Measurements from ENCODE around the gene C1QTNF2.
A peak's percentile ranks its signal among the peaks of the same experiment; 100 is the strongest.
"Not testable (repeated sequence)": the region's sequence is repeated elsewhere in the genome, so short reads cannot be mapped to it uniquely, and the experiment has no call there.

Gene C1QTNF2

DNA sequence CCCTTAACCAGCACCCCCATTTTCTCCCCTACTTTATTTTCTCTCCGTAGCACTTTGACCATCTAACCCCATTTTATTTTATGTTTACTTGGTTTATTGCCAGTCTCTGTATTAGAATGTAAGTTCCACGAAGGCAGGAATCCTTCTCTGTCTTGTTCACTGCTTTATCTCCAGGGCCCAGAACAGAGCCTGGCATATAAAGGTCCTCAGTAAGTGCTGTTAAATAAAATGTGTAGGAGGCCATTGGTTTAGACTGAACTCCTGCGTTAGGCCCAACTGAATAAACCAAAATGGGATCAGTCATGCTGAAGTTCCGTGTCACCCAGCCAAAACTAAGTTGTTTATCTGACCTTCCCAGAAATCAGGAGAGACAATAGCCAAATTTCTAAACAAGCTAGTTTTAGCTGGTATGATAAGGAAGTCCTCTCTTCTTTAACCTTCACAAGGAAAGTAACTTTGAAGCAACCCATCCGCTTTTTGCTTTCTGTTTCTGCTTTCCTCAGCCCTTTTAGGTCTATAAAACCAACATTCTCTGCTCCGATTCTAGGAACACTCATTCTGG, 29.0 kb downstream of the C1QTNF2 start:
- DNase-seq (ENCODE audit: low read depth), result no peak

DNA sequence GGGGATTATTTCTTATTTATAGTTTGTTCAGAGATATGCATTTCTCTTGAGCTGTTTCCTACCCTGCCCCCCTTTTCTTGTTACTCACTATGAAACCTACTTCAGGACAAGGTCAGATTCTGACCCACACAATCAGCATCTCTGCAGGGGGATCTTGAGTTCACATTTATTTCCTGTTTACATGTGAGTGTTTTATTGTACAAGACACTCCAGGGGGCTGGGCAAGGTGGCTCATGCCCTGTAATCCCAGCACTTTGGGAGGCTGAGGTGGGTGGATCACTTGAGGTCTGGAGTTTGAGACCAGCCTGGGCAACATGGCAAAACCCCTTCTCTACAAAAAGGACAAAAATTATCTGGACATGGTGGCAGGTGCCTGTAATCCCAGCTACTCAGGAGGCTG, 29.9 kb downstream of the C1QTNF2 start:
- DNase-seq (ENCODE audit: low read depth), result peak; percentile 37

DNA sequence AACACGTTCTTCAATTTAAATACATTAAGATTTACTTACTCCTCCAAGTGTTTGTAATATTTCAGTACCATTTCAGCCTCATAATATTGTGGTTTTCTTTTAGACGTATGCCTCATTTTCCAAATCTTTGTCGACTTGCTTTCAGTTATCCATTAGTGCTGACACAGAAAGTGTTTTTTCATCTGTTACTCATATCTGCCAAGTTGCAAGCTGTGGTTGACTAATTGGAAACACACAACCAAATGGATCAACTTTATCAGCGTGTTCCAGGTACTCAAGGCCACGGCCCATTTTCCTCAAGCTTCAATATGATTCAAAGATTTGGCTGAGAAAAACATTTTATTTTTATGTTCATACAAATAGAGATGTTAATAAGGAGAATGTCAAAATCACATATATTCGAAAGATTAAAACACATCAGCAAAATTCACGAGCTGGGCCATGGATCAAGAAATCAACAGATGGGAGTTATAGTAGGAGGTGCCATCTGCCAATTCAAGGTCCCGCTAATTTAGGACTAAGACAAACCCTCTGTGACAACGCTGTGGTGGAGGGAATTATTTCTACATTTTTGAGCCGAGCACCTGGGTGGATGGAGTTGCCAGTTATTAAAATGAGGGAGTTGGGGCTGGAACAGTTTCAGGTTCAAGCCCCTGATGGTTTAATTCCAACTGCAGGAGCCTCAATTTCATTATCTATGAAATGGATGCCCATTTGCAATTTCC, 30.9 kb downstream of the C1QTNF2 start:
- DNase-seq (ENCODE audit: low read depth), result peak; percentile 76

DNA sequence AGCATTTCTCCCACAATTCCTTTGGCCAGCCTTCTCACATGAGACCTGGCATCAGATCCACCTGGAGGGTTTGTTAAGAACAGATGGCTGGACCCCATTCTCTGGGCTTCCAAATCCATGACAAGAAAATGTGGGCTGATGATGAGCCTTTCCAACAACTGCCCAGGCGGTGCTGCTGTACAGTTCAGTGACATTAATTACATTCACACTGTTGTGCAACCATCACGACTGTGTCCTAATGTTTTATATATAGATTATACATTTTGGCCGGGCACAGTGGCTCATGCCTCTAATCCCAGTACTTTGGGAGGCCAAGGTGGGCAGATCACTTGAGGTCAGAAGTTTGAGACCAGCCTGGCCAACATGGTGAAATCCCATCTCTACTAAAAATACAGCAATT, 35.7 kb downstream of the C1QTNF2 start:
- DNase-seq (ENCODE audit: low read depth), result not testable (repeated sequence)

DNA sequence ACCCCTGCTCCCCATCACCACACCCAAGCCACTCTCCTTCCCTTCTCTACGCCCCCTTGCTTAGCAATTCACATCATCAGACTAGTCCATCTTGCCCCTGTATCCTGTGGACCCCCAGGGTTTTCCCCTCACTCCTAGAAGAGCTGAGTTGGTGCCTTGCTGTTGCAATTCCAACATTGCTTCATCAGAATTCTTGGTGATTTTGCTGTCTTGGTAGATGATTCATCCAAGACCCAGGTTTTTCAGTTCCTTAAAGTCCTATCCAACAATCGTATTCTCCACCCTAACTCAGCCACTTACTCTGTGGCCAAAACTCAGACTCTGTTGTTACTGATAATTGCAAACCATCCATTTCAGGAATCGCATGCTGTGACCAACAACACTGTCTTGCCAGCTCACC, 36.7 kb downstream of the C1QTNF2 start:
- DNase-seq (ENCODE audit: low read depth), result peak; percentile 90

DNA sequence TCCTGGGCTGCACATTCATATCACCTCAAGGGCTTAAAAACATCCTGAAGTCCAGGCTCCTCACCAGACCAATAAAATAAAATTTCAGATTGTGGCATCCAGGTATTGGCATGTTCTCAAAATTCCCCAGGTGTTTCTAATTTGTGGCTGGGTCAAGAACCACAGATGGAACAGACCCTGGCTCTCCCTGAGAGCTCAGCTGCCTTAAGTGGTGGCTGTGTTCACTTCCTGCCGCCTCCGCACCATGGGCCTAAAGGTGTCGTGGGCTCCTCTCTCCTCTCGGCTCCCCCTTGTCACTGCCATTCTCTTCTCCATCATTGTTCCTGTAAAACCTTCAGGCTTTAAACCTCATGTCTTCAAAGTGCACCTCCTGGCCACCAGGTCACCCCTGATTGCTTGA, 40.2 kb downstream of the C1QTNF2 start:
- DNase-seq (ENCODE audit: low read depth), result no peak

DNA sequence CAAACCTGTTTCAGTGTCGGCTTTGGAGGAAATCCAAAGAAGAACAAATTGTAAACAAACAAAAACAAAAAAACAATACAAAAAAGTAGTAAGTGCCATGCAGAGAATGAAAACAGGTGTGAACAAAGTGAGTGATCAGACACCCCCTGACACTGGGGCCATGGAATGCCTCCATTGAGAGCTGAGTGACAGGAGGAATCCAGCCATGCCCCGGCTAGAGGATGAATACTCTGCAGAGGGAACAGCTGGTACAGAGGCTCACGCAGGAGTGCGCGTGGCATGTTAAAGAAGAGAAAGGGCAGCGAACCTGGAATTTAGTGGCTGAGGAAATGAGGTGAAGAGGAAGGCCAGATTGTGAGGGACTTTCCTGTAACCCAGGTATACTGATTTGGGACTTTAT, 42.6 kb downstream of the C1QTNF2 start:
- no peak for DNase-seq (ENCODE audit: low read depth)

DNA sequence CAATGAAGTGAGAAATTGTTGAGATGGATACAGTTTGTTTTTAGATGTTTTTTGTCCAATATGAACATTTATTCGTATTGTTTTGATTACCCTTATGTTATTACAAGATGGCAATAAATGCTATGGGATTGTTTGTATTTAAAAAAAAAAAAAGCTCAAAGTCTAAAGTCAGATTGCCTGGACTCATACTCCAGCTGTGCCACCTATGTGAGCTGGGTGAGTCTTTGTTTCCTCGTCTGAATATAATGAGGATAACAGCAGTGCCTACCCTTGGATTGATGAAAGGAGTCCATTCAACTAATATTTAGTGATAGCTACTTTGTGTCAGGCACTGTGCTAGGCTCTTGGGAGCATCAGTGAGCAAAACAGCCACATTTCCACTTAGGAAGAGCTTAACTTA, 43.4 kb downstream of the C1QTNF2 start:
- no peak for DNase-seq (ENCODE audit: low read depth)

DNA sequence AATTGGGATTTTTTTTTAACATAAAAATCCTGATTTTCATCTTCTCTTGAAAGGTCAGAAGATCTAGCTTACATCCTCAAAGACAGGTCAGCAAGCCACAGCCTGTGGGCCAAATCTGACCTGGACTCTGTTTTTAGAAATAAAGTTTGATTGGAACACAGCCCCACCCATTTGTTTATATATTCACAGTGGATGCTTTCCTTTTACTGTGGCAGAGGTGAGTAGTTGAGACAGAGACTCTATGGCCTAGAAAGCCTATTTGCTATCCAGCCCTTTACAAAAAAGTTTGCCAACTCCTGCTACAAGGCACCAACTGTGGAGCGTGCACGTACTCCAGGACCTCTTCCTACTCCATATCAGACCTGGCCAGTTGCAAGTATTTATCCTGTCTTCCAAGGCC, 44.7 kb downstream of the C1QTNF2 start:
- DNase-seq (ENCODE audit: low read depth), result no peak

DNA sequence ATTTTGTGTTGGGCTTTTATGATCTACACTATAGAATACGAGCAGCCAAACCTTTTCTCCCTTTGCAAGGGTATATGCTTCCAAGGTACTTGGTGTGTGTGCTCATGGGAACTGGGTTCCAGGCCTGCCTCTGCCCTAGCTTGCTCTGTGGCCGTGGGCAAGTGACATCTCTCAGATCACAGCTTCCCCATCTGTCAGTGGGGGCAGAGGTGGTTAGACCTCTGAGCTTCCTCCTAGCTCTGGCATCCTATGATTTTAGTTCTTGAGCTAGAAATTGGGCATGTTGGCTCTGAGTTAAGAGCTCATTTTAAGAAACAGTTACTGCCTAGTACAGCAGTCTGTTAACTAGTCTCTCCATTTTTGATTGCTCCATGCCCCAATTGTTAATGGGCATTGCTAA, 45.5 kb downstream of the C1QTNF2 start:
- DNase-seq (ENCODE audit: low read depth), result no peak

DNA sequence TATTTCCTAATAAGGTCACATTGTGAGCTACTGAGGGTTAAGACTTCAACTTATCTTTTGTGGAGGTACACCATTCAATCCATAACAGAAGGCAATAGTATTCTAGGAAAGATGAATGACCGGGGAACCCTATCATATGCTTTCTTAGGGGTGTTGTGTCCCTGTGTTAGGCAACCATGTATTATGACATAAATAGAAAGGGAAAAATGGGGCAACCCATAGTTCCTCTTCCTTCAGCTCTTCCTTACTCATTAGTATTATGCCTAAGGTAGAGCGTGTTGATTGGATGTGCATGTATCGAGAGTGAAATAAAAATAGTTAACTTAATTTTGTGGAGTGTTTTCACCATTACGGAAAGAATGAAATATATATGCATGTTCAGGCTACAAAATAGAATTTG, 52.0 kb downstream of the C1QTNF2 start:
- DNase-seq (ENCODE audit: low read depth), result no peak

DNA sequence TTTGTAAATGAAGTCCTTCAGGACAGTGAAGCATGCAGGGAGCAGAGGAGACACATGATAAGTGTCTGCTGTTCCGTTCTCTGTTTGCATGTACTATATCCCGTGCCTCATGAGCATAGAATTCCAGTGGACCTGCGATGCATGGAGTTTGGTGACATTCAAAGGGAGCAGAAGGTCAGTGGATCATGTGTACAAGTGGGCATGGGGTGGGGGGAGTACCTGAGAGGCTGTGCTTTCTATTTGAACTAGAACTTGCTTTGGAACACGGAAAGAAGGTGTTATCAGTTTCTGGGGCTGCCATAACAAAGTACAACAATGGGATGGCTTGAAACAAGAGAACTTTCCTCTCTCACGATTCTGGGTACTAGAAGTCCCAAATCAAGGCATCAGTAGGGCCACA, 53.0 kb downstream of the C1QTNF2 start:
- DNase-seq (ENCODE audit: low read depth), result no peak

DNA sequence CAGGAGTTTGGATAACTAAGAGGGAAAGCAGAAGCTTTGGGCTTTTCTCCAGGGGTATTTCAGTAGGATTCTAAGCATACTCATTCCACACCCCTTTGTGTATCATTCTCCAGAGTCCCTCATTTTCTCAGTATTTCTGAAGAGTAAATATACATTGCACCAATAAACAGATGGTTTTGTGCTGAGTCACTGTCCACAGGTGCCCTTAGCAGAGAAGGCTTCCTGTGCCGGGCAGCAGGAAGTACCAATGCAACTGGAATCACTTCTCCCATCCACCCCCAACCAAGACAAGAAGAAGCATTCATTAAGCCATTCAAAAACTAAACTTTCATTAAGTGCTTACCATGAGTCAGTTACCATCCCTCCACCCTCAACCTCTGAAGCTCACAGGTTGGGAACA, 54.5 kb downstream of the C1QTNF2 start:
- DNase-seq (ENCODE audit: low read depth), result peak; percentile 57

DNA sequence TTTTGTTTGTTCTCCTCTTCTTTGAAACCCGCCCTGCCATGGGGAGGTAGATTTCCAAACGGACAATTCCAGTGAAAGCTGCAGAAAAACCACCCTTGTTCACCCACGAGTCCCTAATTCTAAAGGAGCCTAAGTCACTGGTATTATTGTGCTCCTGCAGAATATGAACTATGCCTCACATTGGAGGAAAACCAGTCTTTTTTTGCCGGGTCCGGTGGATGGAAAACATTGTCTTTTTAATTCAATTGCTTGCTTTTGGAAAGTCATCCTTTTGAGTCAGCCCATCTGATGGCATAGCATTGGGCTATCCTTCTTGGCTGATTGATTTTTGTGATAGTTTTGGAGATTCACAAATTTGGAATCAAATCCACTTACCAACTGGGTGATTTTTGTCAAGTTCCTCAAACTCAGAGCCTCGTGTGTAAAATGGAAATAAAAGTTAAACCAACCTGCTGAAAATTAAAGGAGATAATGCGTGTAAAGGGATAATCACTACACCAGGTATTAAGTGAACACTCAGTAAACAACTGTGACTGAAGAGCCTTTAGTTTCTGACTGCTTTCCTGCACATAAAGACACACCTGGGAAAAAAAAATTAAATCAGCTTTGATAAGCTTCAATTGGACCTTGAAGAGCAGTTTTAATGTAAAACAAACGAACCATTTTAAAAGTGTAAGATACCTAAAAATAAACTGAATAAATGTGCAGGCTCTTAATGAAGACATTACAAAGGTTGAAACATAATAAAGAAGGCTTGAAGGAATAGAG, 57.3 kb downstream of the C1QTNF2 start:
- no peak for DNase-seq (ENCODE audit: low read depth)

DNA sequence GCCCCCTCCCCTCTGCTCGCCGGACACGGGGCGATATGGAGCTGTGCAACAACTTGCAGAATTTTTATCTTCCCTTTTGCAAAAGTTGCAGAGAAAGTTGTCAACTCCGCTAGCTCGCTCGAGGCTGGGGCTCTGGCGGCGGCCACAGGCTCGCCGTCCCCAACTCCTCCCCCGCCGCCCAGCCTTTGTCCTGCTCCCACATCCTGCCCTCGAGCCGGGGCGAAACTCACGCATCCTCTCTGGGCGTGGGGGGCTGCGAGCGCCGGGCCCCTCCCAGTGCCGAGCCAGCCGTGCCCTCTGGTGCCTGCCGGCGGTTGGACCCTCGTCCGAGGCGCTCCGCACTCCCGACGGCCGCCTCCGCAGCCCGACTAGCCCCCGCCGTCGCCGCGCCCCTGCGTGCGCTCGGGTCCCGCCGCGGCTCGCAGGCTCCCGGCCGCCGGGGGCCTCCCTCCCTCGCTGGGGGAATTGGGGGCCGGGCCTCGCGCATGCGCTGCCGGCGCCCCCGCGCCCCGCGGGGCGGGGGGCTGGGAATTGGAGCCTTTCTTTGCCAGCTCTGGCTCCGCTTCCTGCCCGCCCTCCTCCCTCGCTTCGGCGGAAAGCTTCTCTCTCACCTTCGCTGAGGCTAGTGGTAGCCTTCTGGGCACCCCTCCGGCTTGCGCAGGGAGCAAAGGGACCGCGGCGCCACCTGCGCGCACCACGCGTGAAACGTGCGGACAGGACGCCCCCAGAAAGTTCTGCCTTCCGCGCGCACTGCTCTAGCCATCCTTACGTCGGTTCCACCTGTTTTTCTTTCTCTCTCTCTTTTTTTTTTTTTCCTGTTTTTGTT, 58.1 kb downstream of the C1QTNF2 start, which contains the start of gene CCNJL:
Gene CCNJL, minus strand, starts transcription at position 431 of the 826 bp plus-strand sequence. CDS start 641 bp downstream, outside the sequence.
- DNase-seq (ENCODE audit: low read depth), result no peak

DNA sequence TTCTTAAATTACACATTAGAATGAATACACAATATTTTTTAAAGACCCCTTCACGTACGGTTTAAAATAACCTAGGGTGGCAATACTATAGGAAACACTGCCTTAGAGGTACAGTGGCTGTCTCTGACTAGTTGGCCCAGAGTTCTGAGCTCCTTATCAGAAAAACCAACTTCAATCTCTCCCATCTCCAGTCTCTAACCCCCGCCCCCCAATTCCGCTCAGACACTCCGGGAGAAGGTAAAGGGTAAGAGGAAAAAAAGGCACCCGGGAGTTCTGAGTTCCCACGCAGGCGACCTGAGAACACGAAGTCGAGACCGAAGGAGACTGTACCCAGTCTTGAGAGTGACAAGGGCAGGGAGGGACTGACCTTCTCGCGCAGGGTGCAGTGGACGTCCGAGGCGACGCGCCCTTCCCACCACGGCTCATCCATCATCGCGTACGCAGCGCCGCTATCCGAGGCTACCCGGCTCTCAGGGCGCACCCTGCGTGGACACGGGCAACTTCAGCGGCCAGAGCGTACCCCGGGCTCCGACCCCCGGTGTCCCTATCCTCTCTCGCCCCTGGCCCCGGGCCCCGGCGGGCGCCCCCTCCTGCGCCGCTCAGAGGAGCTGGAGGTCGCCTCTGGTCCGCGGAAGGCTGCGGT, 58.8 kb downstream of the C1QTNF2 start:
- no peak for DNase-seq (ENCODE audit: low read depth)

DNA sequence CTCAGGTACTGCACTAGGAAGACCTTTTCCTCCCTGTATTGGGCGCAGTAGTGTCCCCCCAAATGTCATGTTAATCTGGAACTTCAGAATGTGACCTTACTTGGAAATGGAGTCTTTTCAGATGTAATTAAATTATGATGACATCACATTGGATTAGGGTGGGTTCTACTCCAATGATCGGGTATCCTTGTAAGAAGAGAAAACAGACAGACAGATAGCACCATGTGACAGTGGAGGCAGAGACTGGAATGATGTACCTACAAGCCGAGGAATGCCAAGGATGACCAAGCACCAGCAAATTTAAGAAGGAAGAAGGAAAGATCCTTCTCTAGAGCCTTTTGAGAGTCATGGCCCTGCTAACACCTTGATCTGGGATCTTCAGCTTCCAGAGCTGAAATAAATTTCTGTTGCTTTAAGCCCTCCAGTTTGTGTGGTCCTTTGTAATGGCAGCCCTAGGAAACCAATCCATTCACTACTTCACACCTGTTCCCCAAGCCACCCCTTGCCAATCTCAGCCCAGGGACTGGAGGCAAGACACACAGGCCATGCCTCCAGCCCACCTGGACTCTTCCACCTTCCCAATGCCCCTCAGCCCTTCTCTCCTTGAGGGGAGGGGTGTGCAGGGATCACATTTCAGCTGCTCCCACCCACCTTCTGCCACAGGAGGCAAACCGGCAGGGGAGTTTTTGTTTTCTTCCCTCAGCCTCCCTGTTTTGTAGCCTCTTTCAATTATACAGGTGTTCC, 59.7 kb downstream of the C1QTNF2 start:
- DNase-seq (ENCODE audit: low read depth), result no peak

DNA sequence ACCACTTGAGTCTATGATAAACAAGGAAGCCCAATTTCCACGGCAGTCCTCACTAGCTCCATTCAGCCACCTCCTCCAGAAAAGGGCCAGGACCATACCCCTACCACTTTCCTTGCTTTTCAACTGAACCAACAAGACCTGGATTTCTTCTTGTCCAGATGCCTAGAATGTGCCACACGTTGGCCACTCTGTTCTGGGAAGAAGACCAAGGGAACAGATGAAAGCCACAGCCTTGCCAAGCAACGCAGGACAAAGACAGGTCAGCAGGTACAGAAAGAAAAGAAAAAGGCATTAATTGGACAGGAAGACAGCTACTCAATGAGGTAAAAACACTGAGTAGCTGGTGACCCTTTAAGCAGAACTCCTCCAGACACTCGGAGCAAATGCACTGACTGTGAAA, 60.3 kb downstream of the C1QTNF2 start:
- no peak for DNase-seq (ENCODE audit: low read depth)

DNA sequence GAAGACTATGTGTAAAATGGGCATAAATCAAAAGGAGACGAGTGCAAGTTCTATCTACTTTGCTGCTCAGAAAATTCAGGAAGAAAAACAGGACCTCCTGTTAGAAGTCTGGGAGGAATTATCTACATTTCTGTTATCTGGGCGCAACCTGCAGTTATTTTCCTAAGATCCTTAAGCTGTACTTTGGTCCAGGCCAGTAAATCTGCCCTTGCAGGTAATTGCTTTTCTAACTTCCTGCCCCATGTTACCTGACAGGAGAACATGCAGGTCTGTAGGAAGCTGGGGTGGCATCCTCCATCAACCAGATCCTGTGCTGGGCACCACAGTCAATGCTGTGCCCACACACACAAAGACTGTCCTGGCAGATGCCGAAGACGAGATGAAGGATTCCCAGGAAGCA, 63.7 kb downstream of the C1QTNF2 start:
- DNase-seq (ENCODE audit: low read depth), result no peak

DNA sequence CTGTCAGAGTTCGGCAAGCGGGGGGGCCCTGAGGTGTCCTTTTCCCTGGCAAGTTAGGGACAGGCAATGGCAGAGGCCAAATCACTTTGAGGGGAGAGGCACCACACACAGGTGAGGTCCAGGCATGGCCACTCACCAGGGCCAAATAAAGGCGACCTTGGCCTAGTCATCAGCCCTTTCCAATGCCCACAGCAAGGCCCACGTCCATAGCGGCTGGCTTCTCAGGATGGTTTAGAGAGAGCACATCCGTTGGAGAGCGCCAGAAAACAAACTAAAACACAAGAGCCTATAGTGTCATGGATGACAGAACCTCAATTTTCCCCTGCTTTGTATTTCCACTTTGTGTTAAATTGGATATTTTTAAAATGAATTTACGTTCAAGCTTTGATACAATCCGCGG, 65.1 kb downstream of the C1QTNF2 start:
- DNase-seq (ENCODE audit: low read depth), result no peak

DNA sequence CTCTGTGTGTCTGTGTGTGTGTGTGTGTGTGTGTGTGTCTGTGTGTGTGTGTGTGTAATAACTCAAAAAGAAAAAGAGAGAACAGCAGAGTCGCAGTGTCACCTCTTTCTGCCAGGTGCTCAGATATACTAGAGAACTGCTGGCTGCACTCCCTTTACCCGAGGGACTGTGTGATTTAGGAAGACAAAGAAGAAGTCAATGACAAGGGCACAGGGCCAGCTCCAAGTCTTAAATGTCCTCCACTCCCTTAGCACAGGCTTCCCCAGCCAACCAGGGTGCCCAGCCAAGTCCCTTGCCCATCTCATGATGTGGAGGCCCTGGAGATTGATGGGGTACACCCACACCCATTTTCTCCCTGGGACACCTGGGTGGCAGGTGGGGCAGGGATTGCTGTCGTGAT, 66.7 kb downstream of the C1QTNF2 start:
- no peak for DNase-seq (ENCODE audit: low read depth)

Data from amniotic epithelial cell (primary cell).